HG03108 (cell line): ENCODE measurements around the gene OR6K3.
"Not testable (repeated sequence)": the region's sequence is repeated elsewhere in the genome, so short reads cannot be mapped to it uniquely, and the experiment has no call there.

Experiments
- ATAC-seq: cut with Tn5 transposase; IDR thresholded peaks from one replicate; pipeline ENCODE4 v1.9.1; 2021; ENCODE audit warnings: moderate library complexity; ENCODE audit not compliant: unreplicated experiment

The OR6K3 gene

GRCh38 chr1:158720620-158721019, at the start of gene OR6K3:
Gene OR6K3 (minus strand): TSS chr1:158720720. CDS start chr1:158718115, 2,605 bp downstream.
- ATAC-seq = no peak

GRCh38 chr1:158754420-158754819, 33.9 kb upstream of the OR6K3 start, which contains the start of gene OR6K6:
Gene OR6K6 (plus strand): TSS chr1:158754720. CDS start chr1:158754888, 168 bp downstream.
- no peak for ATAC-seq

- no peak for ATAC-seq
Measured at GRCh38 chr1:158752155-158752712, 31.7 kb upstream of the OR6K3 start.

GRCh38 chr1:158735848-158736247, 15.3 kb upstream of the OR6K3 start:
- ATAC-seq = no peak

GRCh38 chr1:158732524-158732923, 12.0 kb upstream of the OR6K3 start:
- no peak for ATAC-seq

GRCh38 chr1:158731707-158732106, 11.2 kb upstream of the OR6K3 start:
- no peak for ATAC-seq

GRCh38 chr1:158730453-158730852, 9.9 kb upstream of the OR6K3 start:
- ATAC-seq = no peak

- ATAC-seq = no peak
Measured at GRCh38 chr1:158728510-158729225, 8.1 kb upstream of the OR6K3 start.

- ATAC-seq = no peak
Measured at GRCh38 chr1:158724442-158724841, 3.9 kb upstream of the OR6K3 start.

- no peak for ATAC-seq
Measured at GRCh38 chr1:158719664-158720063, 856 bp downstream of the OR6K3 start.

GRCh38 chr1:158717344-158717743, 3.2 kb downstream of the OR6K3 start:
- ATAC-seq = no peak

- ATAC-seq = no peak
Measured at GRCh38 chr1:158716335-158716734, 4.2 kb downstream of the OR6K3 start.

- no peak for ATAC-seq
Measured at GRCh38 chr1:158714754-158715153, 5.8 kb downstream of the OR6K3 start.

- ATAC-seq = no peak
Measured at GRCh38 chr1:158711098-158711497, 9.4 kb downstream of the OR6K3 start.

- ATAC-seq = no peak
Measured at GRCh38 chr1:158706096-158706495, 14.4 kb downstream of the OR6K3 start.

GRCh38 chr1:158700552-158700951, 20.0 kb downstream of the OR6K3 start, which contains the start of gene OR6K2:
Gene OR6K2 (minus strand): TSS chr1:158700652. CDS start chr1:158700652, 0 bp downstream.
- no peak for ATAC-seq

GRCh38 chr1:158694596-158694995, 25.9 kb downstream of the OR6K3 start:
- no peak for ATAC-seq

GRCh38 chr1:158692356-158692755, 28.2 kb downstream of the OR6K3 start:
- no peak for ATAC-seq

GRCh38 chr1:158691907-158692306, 28.6 kb downstream of the OR6K3 start:
- no peak for ATAC-seq

GRCh38 chr1:158691149-158691548, 29.4 kb downstream of the OR6K3 start:
- not testable (repeated sequence) for ATAC-seq

- no peak for ATAC-seq
Measured at GRCh38 chr1:158689875-158690274, 30.6 kb downstream of the OR6K3 start.

- no peak for ATAC-seq
Measured at GRCh38 chr1:158689110-158689509, 31.4 kb downstream of the OR6K3 start.
